GM21529 (cell line): Measurements from ENCODE around the gene MAPT.
"Not testable (repeated sequence)": the region's sequence is repeated elsewhere in the genome, so short reads cannot be mapped to it uniquely, and the experiment has no call there.

Source experiments
- ATAC-seq: cut with Tn5 transposase; IDR thresholded peaks from one replicate; pipeline ENCODE4 v1.9.1; 2021; ENCODE audit not compliant: unreplicated experiment

The MAPT gene

GRCh38 chr17:46002973-46003316 is 108.6 kb downstream of the MAPT start:
- no peak for ATAC-seq

DNA sequence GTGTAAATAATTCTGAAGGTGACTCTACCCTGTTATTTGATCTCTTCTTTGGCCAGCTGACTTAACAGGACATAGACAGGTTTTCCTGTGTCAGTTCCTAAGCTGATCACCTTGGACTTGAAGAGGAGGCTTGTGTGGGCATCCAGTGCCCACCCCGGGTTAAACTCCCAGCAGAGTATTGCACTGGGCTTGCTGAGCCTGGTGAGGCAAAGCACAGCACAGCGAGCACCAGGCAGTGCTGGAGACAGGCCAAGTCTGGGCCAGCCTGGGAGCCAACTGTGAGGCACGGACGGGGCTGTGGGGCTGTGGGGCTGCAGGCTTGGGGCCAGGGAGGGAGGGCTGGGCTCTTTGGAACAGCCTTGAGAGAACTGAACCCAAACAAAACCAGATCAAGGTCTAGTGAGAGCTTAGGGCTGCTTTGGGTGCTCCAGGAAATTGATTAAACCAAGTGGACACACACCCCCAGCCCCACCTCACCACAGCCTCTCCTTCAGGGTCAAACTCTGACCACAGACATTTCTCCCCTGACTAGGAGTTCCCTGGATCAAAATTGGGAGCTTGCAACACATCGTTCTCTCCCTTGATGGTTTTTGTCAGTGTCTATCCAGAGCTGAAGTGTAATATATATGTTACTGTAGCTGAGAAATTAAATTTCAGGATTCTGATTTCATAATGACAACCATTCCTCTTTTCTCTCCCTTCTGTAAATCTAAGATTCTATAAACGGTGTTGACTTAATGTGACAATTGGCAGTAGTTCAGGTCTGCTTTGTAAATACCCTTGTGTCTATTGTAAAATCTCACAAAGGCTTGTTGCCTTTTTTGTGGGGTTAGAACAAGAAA is 109.8 kb downstream of the MAPT start:
- ATAC-seq: no peak

DNA sequence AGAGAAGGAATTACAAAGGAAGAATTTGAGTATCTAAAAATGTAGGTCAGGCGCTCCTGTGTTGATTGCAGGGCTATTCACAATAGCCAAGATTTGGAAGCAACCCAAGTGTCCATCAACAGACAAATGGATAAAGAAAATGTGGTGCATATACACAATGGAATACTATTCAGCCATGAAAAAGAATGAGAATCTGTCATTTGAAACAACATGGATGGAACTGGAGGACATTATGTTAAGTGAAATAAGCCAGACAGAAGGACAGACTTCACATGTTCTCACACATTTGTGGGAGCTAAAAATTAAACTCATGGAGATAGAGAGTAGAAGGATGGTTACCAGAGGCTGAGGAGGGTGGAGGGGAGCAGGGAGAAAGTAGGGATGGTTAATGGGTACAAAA is 111.7 kb downstream of the MAPT start:
- ATAC-seq: not testable (repeated sequence)

GRCh38 chr17:46007461-46007965 is 113.2 kb downstream of the MAPT start:
- no peak for ATAC-seq

- ATAC-seq: no peak
These were observed 114.2 kb downstream of the MAPT start for GRCh38 chr17:46008591-46008990.

- ATAC-seq: no peak
These were observed 115.6 kb downstream of the MAPT start for GRCh38 chr17:46009681-46010596.

GRCh38 chr17:46010597-46011186 is 116.3 kb downstream of the MAPT start:
- no peak for ATAC-seq

- no peak for ATAC-seq
These were observed 117.6 kb downstream of the MAPT start for GRCh38 chr17:46011711-46012505.

DNA sequence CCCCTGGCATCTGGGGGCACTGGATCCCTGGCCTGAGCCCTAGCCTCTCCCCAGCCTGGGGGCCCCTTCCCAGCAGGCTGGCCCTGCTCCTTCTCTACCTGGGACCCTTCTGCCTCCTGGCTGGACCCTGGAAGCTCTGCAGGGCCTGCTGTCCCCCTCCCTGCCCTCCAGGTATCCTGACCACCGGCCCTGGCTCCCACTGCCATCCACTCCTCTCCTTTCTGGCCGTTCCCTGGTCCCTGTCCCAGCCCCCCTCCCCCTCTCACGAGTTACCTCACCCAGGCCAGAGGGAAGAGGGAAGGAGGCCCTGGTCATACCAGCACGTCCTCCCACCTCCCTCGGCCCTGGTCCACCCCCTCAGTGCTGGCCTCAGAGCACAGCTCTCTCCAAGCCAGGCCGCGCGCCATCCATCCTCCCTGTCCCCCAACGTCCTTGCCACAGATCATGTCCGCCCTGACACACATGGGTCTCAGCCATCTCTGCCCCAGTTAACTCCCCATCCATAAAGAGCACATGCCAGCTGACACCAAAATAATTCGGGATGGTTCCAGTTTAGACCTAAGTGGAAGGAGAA is 118.2 kb downstream of the MAPT start:
- no peak for ATAC-seq

GRCh38 chr17:46013127-46013501 is 118.8 kb downstream of the MAPT start:
- no peak for ATAC-seq

- no peak for ATAC-seq
These were observed 119.3 kb downstream of the MAPT start for GRCh38 chr17:46013502-46014165.

- ATAC-seq: not testable (repeated sequence)
These were observed 125.1 kb downstream of the MAPT start for GRCh38 chr17:46019408-46019925.

DNA sequence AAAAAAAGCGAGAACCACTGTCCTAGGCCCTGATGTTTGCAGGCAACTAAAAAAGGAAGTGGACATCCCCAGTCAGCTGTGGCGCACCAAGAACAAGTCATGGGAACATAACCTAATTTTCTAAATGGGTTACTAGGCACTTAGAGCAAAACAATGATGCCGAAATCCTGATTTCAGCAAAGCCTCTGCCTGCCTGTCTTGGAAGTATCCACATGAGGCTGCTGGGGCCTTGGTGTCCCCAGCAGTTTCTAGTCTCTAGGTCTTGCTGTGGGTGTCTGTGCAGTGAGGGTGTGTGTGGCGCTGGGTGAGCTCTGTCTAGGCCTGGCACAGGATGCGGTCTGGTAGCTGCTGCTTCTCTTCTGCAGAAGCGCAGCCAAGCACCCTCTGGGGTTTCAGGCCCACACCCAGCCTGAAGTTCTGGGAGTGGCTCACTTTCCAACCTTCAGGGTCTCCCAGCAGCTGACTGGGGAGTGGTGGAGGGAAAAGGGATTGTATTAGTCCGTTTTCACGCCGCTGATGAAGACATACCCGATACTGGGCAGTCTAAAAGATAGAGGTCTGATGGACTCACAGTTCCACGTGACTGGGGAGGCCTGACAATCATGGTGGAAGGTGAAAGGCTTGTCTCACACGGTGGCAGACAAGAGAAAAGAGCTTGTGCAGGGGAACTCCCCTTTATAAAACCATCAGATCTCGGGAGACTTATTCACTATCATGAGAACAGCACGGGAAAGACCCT is 125.8 kb downstream of the MAPT start:
- no peak for ATAC-seq

DNA sequence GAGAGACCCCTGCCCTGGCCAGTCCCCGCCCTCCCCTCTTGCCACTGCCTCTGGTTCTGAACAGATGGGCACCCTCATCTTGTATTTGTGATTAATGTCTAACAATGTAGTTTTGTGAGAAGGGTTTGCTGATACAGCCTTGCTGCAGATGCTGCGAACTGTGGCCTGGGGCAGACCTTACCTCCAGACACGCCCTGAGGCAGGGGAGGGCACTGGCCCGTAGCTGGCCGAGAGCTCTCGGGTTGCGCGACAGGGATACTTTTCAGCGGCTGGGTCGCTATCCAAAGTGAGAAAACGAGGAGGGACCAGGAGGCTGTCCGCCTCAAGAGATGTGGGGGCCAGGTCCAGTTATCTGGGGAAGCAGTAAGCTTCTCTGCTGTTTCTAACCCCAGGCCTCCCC is 126.6 kb downstream of the MAPT start:
- no peak for ATAC-seq

DNA sequence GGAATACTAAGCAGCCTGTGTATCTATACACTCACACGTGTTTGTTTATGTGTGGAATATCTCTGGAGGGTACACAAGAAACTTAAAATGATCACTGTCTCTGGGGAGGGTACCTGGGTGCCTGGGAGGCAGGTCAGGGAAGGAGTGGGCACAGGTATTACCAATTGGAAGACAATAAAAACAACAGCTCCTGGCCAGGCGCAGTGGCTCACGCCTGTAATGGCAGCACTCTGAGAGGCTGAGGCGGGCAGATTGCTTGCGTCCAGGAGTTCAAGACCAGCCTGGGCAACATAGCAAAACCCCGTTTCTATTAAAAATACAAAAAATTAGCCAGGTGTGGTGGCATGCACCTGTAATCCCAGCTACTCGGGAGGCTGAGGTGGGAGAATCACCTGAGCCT is 129.0 kb downstream of the MAPT start:
- not testable (repeated sequence) for ATAC-seq

DNA sequence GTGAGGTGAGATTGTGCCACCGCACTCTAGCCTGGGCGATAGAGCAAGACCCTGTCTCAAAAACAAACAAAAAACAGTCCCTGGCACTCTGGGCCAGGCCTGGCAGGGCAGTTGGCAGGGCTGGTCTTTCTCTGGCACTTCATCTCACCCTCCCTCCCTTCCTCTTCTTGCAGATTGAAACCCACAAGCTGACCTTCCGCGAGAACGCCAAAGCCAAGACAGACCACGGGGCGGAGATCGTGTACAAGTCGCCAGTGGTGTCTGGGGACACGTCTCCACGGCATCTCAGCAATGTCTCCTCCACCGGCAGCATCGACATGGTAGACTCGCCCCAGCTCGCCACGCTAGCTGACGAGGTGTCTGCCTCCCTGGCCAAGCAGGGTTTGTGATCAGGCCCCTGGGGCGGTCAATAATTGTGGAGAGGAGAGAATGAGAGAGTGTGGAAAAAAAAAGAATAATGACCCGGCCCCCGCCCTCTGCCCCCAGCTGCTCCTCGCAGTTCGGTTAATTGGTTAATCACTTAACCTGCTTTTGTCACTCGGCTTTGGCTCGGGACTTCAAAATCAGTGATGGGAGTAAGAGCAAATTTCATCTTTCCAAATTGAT is 129.5 kb downstream of the MAPT start:
- no peak for ATAC-seq

DNA sequence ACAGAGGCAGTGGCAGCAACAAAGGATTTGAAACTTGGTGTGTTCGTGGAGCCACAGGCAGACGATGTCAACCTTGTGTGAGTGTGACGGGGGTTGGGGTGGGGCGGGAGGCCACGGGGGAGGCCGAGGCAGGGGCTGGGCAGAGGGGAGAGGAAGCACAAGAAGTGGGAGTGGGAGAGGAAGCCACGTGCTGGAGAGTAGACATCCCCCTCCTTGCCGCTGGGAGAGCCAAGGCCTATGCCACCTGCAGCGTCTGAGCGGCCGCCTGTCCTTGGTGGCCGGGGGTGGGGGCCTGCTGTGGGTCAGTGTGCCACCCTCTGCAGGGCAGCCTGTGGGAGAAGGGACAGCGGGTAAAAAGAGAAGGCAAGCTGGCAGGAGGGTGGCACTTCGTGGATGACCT is 130.2 kb downstream of the MAPT start:
- ATAC-seq: no peak

DNA sequence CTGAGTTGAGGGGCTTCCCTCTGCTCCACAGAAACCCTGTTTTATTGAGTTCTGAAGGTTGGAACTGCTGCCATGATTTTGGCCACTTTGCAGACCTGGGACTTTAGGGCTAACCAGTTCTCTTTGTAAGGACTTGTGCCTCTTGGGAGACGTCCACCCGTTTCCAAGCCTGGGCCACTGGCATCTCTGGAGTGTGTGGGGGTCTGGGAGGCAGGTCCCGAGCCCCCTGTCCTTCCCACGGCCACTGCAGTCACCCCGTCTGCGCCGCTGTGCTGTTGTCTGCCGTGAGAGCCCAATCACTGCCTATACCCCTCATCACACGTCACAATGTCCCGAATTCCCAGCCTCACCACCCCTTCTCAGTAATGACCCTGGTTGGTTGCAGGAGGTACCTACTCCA is 130.7 kb downstream of the MAPT start:
- no peak for ATAC-seq
